ENCODE measurements around the gene GJC1. TPM values are rescaled to one million over a fixed set of nuclear protein-coding genes. Genes with fewer than 3 reads are reported as not detected.
A peak's percentile ranks its signal among the peaks of the same experiment; 100 is the strongest.

Gene GJC1
- total and polyA plus RNA-seq, 9 of the 15 experiments (the other 6 are each of a cell fraction or from before 2014, with no cell fraction given): 0.04 to 1.4 (median 0.18) TPM; not detected in 1

- TF ChIP-seq ZFP91 (CRISPR knock-in tag; IDR thresholded peaks at IDR 0.05) (no peak), EZH2 (IDR thresholded peaks at IDR 0.05; ENCODE audit: borderline replicate concordance, low read depth, low read length) (peak; percentile 99), ZNF696 (CRISPR knock-in tag; conservative IDR thresholded peaks at IDR 0.05) (no peak), CHD2 (IDR thresholded peaks at IDR 0.05; ENCODE audit: low read depth, low read length) (no peak), ZNF444 (CRISPR knock-in tag; IDR thresholded peaks at IDR 0.05) (no peak), MTA2 (IDR thresholded peaks at IDR 0.05; ENCODE audit: low read depth) (no peak), SMARCB1 (IDR thresholded peaks at IDR 0.05; ENCODE audit: insufficient read length, low read depth) (no peak), SNAPC5 (CRISPR knock-in tag; IDR thresholded peaks at IDR 0.05) (no peak), NR2C2 (CRISPR knock-in tag; IDR thresholded peaks at IDR 0.05) (no peak), NR2C2 (tag; IDR thresholded peaks at IDR 0.05) (no peak), GATA2 (CRISPR knock-in tag; IDR thresholded peaks at IDR 0.05) (no peak), ATF1 (CRISPR knock-in tag; IDR thresholded peaks at IDR 0.05) (no peak), ATF1 (tag; IDR thresholded peaks at IDR 0.05) (no peak), PHB2 (IDR thresholded peaks at IDR 0.05; ENCODE audit: low read depth) (no peak), ZNF253 (CRISPR knock-in tag; conservative IDR thresholded peaks at IDR 0.05) (no peak), ZNF507 (tag; conservative IDR thresholded peaks at IDR 0.05) (no peak), DACH1 (IDR thresholded peaks at IDR 0.05; ENCODE audit: partially characterized antibody) (no peak), E2F4 (CRISPR knock-in tag; IDR thresholded peaks at IDR 0.05; ENCODE audit: low read depth) (no peak), ZNF699 (CRISPR knock-in tag; IDR thresholded peaks at IDR 0.05; ENCODE audit: insufficient replicate concordance) (no peak), USF1 (CRISPR knock-in tag; IDR thresholded peaks at IDR 0.05) (no peak), ESRRA (IDR thresholded peaks at IDR 0.05; ENCODE audit: borderline replicate concordance, low read depth) (no peak), TBL1XR1 (IDR thresholded peaks at IDR 0.05; ENCODE audit: low read length in 2 of 2) (no peak), RBM25 (IDR thresholded peaks at IDR 0.05; ENCODE audit: low read depth, low read length, severe bottlenecking) (no peak), SMAD2 (IDR thresholded peaks at IDR 0.05; ENCODE audit: low read depth, low read length) (no peak), ZEB2 (IDR thresholded peaks at IDR 0.05) (no peak), GTF2E2 (tag; IDR thresholded peaks at IDR 0.05) (no peak), ZNF76 (CRISPR knock-in tag; IDR thresholded peaks at IDR 0.05; ENCODE audit: borderline replicate concordance) (no peak), ZNF644 (tag; IDR thresholded peaks at IDR 0.05; ENCODE audit: low read depth) (no peak), ZC3H4 (CRISPR knock-in tag; IDR thresholded peaks at IDR 0.05; ENCODE audit: borderline replicate concordance) (no peak)
These were observed 1.1 kb downstream of the GJC1 start (continued) for GRCh38 chr17:44828919-44829522.
